HCT116 (cell line): ENCODE data around the gene RAET1E. TPM values are rescaled to one million over a fixed set of nuclear protein-coding genes. Genes with fewer than 3 reads are reported as not detected.

ENCODE experiments used
- ATAC-seq: fragments of 200-7000 bp; cut with Tn5 transposase; 2 replicates; pipeline ENCODE4 v1.9.1; 2020; ENCODE audit warnings: mild to moderate bottlenecking, moderate library complexity
- BruUV-seq: library from RNA; stranded (reverse); fragments of 400-500 nt; replicated peaks from 2 replicates; lab custom pipeline; 2021; lab: Mats Ljungman, UMichigan
- CTCF ChIA-PET: fragments of 300-600 bp; sonication (Branson Sonifier 250); formaldehyde crosslinking; loops from one replicate; lab custom pipeline; 2021; ENCODE audit warnings: antibody characterized with exemption; lab: Charles Lee
- POLR2A ChIA-PET: fragments of 300-600, 350-600 bp; sonication (Branson Sonifier 250); formaldehyde crosslinking; loops from one replicate; lab custom pipeline; 2021; ENCODE audit warnings: antibody characterized with exemption; lab: Charles Lee
- RAD21 ChIA-PET, 2 experiments: fragments of 300-600 bp; sonication (Branson Sonifier 250); formaldehyde crosslinking; loops; one replicate each; lab custom pipeline; 2023; ENCODE audit warnings: low total read pairs in 2 of 2; ENCODE audit not compliant: uncharacterized antibody in 2 of 2, unreplicated experiment in 2 of 2, low non-redundant PET in 1 of 2; lab: Charles Lee
- DNase-seq: peaks from one replicate; pipeline ENCODE4 v3.0.0-alpha.2; 2010; ENCODE audit warnings: low read depth, low spot score
- H2AFZ ChIP-seq: fragments of 200-600 bp; shearing (Covaris generic), sonication (generic); 2 replicates; pipeline ENCODE4 v1.6.1; 2017; ENCODE audit warnings: low read depth, mixed run types, mixed read lengths, antibody characterized with exemption, low read length; ENCODE audit not compliant: poor library complexity, severe bottlenecking
- H3K27ac ChIP-seq: 2 replicates; pipeline ENCODE4 v1.5.1; 2012; ENCODE audit warnings: low read depth, low read length
- H3K27me3 ChIP-seq: fragments of 200-600 bp; sonication (generic); 2 replicates; pipeline ENCODE4 v1.6.1; 2016; ENCODE audit warnings: mixed run types, low read length, mixed read lengths; ENCODE audit not compliant: insufficient read depth
- H3K36me3 ChIP-seq, 2 experiments: fragments of 200-500 bp in 1 of 2; fragments of 200-600 bp in 1 of 2; sonication (Bioruptor generic) in 1 of 2; sonication (generic) in 1 of 2; 2 replicates each; pipeline versions ENCODE4 v1.5.1 to v1.6.1; 2014 to 2016; ENCODE audit warnings: low read length in 2 of 2, inconsistent platforms in 1 of 2, mixed read lengths in 1 of 2, mixed run types in 1 of 2; ENCODE audit not compliant: insufficient read depth in 2 of 2, control insufficient read depth in 1 of 2
- H3K4me1 ChIP-seq, 2 experiments: fragments of 200-600 bp in 1 of 2; sonication (generic) in 1 of 2; 2 replicates each; pipeline versions ENCODE4 v1.5.1 to v1.6.1; 2012 to 2017; ENCODE audit warnings: low read length in 2 of 2, inconsistent platforms in 1 of 2, mild to moderate bottlenecking in 1 of 2, mixed read lengths in 1 of 2, mixed run types in 1 of 2, moderate library complexity in 1 of 2; ENCODE audit not compliant: insufficient read depth in 2 of 2, control insufficient read depth in 1 of 2
- H3K4me2 ChIP-seq: fragments of 200-600 bp; sonication (generic); 2 replicates; pipeline ENCODE4 v1.6.1; 2017; ENCODE audit warnings: mixed run types, low read length, mixed read lengths
- H3K4me3 ChIP-seq, 2 experiments: fragments of 200-600 bp in 1 of 2; sonication (generic) in 1 of 2; replicated peaks in 1 of 2; 2 replicates each; pipeline ENCODE4 v1.5.1; 2011 to 2016; ENCODE audit warnings: low read length in 2 of 2, control low read depth in 1 of 2, low read depth in 1 of 2, mild to moderate bottlenecking in 1 of 2, mixed read lengths in 1 of 2, mixed run types in 1 of 2
- H3K79me2 ChIP-seq: fragments of 200-600 bp; sonication (generic); 2 replicates; pipeline ENCODE4 v1.6.1; 2017; ENCODE audit warnings: mild to moderate bottlenecking, mixed run types, low read length, moderate library complexity, mixed read lengths; ENCODE audit not compliant: insufficient read depth
- H3K9ac ChIP-seq: fragments of 200-600 bp; sonication (generic); 2 replicates; pipeline ENCODE4 v1.6.1; 2016; ENCODE audit warnings: low read length, mixed read lengths
- H3K9me2 ChIP-seq: fragments of 200-600 bp; sonication (generic), shearing (Covaris generic); 2 replicates; pipeline ENCODE4 v1.6.1; 2017; ENCODE audit warnings: mixed run types, mild to moderate bottlenecking, moderate library complexity; ENCODE audit not compliant: insufficient read depth
- H3K9me3 ChIP-seq, 2 experiments: fragments of 200-500 bp in 1 of 2; fragments of 200-600 bp in 1 of 2; sonication (Bioruptor generic) in 1 of 2; sonication (generic) in 1 of 2; 2 replicates each; pipeline ENCODE4 v1.6.1; 2014 to 2017; ENCODE audit warnings: low read length in 2 of 2, mixed read lengths in 2 of 2, inconsistent platforms in 1 of 2, low read depth in 1 of 2, mild to moderate bottlenecking in 1 of 2, mixed run types in 1 of 2, moderate library complexity in 1 of 2; ENCODE audit not compliant: control insufficient read depth in 1 of 2, insufficient read depth in 1 of 2
- H4K20me1 ChIP-seq: fragments of 200-600 bp; sonication (generic), shearing (Covaris generic); 2 replicates; pipeline ENCODE4 v1.6.1; 2017; ENCODE audit warnings: mixed run types, mild to moderate bottlenecking, moderate library complexity; ENCODE audit not compliant: insufficient read depth
- CBX3 ChIP-seq: IDR thresholded peaks from 2 replicates; pipeline ENCODE4 v1.6.1; 2012; ENCODE audit warnings: low read depth
- ELF1 ChIP-seq: IDR thresholded peaks from 2 replicates; pipeline ENCODE4 v1.6.1; 2012; ENCODE audit warnings: low read depth, borderline replicate concordance
- EZH2 ChIP-seq: fragments of 200-600 bp; sonication (generic); IDR thresholded peaks from 2 replicates; pipeline ENCODE4 v1.6.1; 2017; ENCODE audit warnings: antibody characterized with exemption, mixed run types
- POLR2AphosphoS5 ChIP-seq: IDR thresholded peaks from 2 replicates; pipeline ENCODE4 v1.6.1; 2011; ENCODE audit warnings: mild to moderate bottlenecking, low read depth, low read length, moderate library complexity
- ZNF274 ChIP-seq: fragments of 200-500 bp; sonication (Bioruptor generic); IDR thresholded peaks from 2 replicates; pipeline ENCODE4 v1.6.1; 2014; ENCODE audit warnings: mild to moderate bottlenecking, low read depth, low read length, inconsistent platforms
- intact Hi-C: fragments of 100-400 bp; cut with micrococcal nuclease; formaldehyde crosslinking; loops from 2 replicates; pipeline ENCODE4 v1.10.0; 2022
- total RNA-seq: library from RNA; stranded (reverse); gene quantifications from one replicate; pipeline ENCODE4 v1.2.1, GENCODE V29; 2021; ENCODE audit not compliant: unreplicated experiment
- TF ChIP-seq, protein P1 (sequence below): IDR thresholded peaks from 2 replicates; pipeline ENCODE4 v1.6.1; 2012; ENCODE audit warnings: low read depth
- TF ChIP-seq, protein P2 (sequence below): IDR thresholded peaks from 2 replicates; pipeline ENCODE4 v1.6.1; 2012
- TF ChIP-seq, protein P3 (sequence below): IDR thresholded peaks from 2 replicates; pipeline ENCODE4 v1.6.1; 2011; ENCODE audit warnings: mild to moderate bottlenecking, low read length, moderate library complexity; ENCODE audit not compliant: insufficient replicate concordance; ENCODE audit errors: extremely low read depth
- TF ChIP-seq, protein P4 (sequence below): IDR thresholded peaks from 2 replicates; pipeline ENCODE4 v1.6.1; 2012

The RAET1E gene
- total RNA-seq, 1 experiment from 2014 or later: 3.9 TPM

DNA sequence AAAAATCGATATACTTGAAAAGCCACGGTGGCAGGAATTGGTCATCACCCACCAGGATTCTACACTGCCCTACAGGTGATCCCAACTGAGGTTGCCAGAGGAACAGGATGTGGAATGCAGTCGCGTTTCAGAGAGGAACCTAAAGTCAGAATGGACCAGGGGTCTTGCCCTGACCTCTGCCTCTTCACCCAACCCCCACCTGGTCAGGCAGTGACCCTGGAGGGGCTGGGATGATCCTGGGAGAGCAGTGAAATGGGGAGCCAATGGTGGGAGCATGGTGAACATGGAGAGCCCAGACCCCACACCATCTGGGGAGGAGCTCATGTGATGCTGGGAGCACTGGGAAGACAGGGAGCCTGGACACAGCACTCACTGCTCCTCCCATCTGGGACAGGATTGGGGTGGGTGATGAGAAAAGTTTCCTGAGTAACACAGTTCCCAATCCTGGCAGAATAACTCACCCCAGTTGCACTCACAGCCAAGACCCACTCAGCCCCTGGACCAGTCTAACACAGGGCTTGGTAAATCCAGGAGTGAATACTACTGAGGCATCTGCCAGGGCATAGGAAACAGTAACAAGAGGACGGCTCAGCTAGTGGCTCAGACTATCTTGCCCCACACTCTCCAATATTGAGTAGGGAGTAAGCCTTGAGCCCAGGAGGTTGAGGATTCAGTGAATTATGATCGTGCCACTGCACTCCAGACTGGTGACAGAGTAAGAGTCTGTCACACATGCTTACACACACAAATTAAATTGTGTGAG, 42.2 kb upstream of the RAET1E start:
- ChIA-PET POLR2A (no interaction called here), RAD21 (interaction anchor here in 1 of 2 experiments (0.6 kb wide), 1 partner anchor 375 kb away, joined by 3 read pairs; no protein-coding TSS in a partner anchor), CTCF (no interaction called here)
- Histone ChIP-seq H3K4me3 (no peak overlapping the region), H3K4me2 (no peak overlapping the region), H3K9ac (no peak overlapping the region), H3K27me3 (no peaks in the 10 kb centered on the region), H4K20me1 (no peaks in the 10 kb centered on the region), H3K9me3 (no peaks in the 10 kb centered on the region), H2AFZ (no peak overlapping the region), H3K9me2 (no peaks in the 10 kb centered on the region), H3K27ac (no peak overlapping the region), H3K79me2 (no peaks in the 10 kb centered on the region), H3K4me1 (peaks cover 2 to 11% of the 10 kb centered on the region in 2 experiments; a peak in 2 of 4 replicates), H3K36me3 (no peaks in the 10 kb centered on the region)
- intact Hi-C loops: no loop called here
- no TSS peak for BruUV-seq
- DNase-seq: no peak
- no peak for ATAC-seq
- TF ChIP-seq, protein P1, sequence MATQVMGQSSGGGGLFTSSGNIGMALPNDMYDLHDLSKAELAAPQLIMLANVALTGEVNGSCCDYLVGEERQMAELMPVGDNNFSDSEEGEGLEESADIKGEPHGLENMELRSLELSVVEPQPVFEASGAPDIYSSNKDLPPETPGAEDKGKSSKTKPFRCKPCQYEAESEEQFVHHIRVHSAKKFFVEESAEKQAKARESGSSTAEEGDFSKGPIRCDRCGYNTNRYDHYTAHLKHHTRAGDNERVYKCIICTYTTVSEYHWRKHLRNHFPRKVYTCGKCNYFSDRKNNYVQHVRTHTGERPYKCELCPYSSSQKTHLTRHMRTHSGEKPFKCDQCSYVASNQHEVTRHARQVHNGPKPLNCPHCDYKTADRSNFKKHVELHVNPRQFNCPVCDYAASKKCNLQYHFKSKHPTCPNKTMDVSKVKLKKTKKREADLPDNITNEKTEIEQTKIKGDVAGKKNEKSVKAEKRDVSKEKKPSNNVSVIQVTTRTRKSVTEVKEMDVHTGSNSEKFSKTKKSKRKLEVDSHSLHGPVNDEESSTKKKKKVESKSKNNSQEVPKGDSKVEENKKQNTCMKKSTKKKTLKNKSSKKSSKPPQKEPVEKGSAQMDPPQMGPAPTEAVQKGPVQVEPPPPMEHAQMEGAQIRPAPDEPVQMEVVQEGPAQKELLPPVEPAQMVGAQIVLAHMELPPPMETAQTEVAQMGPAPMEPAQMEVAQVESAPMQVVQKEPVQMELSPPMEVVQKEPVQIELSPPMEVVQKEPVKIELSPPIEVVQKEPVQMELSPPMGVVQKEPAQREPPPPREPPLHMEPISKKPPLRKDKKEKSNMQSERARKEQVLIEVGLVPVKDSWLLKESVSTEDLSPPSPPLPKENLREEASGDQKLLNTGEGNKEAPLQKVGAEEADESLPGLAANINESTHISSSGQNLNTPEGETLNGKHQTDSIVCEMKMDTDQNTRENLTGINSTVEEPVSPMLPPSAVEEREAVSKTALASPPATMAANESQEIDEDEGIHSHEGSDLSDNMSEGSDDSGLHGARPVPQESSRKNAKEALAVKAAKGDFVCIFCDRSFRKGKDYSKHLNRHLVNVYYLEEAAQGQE: no peak
- TF ChIP-seq ELF1 (no peak), POLR2AphosphoS5 (no peak), ZNF274 (no peak)

DNA sequence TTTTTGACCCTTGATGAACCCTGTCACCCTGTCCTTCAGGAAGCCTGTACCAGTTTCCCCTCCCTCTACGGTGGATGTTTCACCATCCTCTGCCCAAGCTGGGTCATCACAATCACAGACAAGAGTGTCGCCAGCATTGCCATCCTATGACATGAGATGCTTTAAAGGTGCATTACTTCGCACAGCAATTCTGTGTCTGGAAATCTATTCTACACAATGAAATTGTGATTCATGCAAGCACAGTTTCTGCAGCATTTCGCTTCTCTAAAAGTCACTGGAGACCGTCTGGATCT, 41.4 kb upstream of the RAET1E start:
- no peaks in the 10 kb centered on the region for H3K9me2 ChIP-seq
- no peaks in the 10 kb centered on the region for H3K27me3 ChIP-seq
- no peak overlapping the region for H2AFZ ChIP-seq
- no peaks in the 10 kb centered on the region for H3K9me3 ChIP-seq
- no TSS peak for BruUV-seq
- no peak overlapping the region for H3K4me2 ChIP-seq
- H3K4me1 ChIP-seq: peaks cover 2 to 11% of the 10 kb centered on the region in 2 experiments; a peak in 2 of 4 replicates
- H3K79me2 ChIP-seq: no peaks in the 10 kb centered on the region
- no peak for DNase-seq
- H3K36me3 ChIP-seq: no peaks in the 10 kb centered on the region
- ChIA-PET RAD21 (no interaction called here), POLR2A (no interaction called here), CTCF (no interaction called here)
- intact Hi-C loops: no loop called here
- no peaks in the 10 kb centered on the region for H4K20me1 ChIP-seq
- H3K27ac ChIP-seq: no peak overlapping the region
- ATAC-seq: no peak
- H3K4me3 ChIP-seq: no peak overlapping the region
- H3K9ac ChIP-seq: no peak overlapping the region
- TF ChIP-seq CBX3 (no peak), POLR2AphosphoS5 (no peak), EZH2 (no peak), ZNF274 (no peak)
- TF ChIP-seq, protein P2, sequence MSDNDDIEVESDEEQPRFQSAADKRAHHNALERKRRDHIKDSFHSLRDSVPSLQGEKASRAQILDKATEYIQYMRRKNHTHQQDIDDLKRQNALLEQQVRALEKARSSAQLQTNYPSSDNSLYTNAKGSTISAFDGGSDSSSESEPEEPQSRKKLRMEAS: no peak
- TF ChIP-seq, protein P3, sequence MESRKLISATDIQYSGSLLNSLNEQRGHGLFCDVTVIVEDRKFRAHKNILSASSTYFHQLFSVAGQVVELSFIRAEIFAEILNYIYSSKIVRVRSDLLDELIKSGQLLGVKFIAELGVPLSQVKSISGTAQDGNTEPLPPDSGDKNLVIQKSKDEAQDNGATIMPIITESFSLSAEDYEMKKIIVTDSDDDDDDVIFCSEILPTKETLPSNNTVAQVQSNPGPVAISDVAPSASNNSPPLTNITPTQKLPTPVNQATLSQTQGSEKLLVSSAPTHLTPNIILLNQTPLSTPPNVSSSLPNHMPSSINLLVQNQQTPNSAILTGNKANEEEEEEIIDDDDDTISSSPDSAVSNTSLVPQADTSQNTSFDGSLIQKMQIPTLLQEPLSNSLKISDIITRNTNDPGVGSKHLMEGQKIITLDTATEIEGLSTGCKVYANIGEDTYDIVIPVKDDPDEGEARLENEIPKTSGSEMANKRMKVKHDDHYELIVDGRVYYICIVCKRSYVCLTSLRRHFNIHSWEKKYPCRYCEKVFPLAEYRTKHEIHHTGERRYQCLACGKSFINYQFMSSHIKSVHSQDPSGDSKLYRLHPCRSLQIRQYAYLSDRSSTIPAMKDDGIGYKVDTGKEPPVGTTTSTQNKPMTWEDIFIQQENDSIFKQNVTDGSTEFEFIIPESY: no peak
- TF ChIP-seq, protein P4, sequence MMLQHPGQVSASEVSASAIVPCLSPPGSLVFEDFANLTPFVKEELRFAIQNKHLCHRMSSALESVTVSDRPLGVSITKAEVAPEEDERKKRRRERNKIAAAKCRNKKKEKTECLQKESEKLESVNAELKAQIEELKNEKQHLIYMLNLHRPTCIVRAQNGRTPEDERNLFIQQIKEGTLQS: no peak
